ENCODE measurements around the gene TREML4.

The TREML4 gene

GRCh38 chr6:41191569-41191968 lies 36.6 kb upstream of the TREML4 start:
- Histone ChIP-seq H3K9ac (ENCODE audit: low read length in 2 of 2) (no peak overlapping the region), H3K4me3 (ENCODE audit: low read length in 2 of 2) (no peak overlapping the region), H3K4me1 (ENCODE audit: control insufficient read depth, insufficient read depth, low read length) (no peaks in the 10 kb centered on the region), H3K9me3 (ENCODE audit: control insufficient read depth in 2 of 2, low read length in 2 of 2) (peaks cover 8% of the 10 kb centered on the region in 2 donors), H3K36me3 (ENCODE audit: control insufficient read depth in 2 of 2, insufficient read depth in 2 of 2, low read length in 2 of 2) (no peaks in the 10 kb centered on the region), H3K27me3 (ENCODE audit: control insufficient read depth in 1 of 2, insufficient read depth in 2 of 2, low read length in 2 of 2) (peaks cover 0 to 22% of the 10 kb centered on the region in 2 donors), H3K27ac (ENCODE audit: low read length) (no peak overlapping the region)

- Histone ChIP-seq H3K27ac (ENCODE audit: low read length) (no peak overlapping the region), H3K27me3 (ENCODE audit: control insufficient read depth in 1 of 2, insufficient read depth in 2 of 2, low read length in 2 of 2) (peaks cover 0 to 25% of the 10 kb centered on the region in 2 donors), H3K36me3 (ENCODE audit: control insufficient read depth in 2 of 2, insufficient read depth in 2 of 2, low read length in 2 of 2) (no peaks in the 10 kb centered on the region), H3K9me3 (ENCODE audit: control insufficient read depth in 2 of 2, low read length in 2 of 2) (peaks cover 8% of the 10 kb centered on the region in 2 donors), H3K9ac (ENCODE audit: low read length in 2 of 2) (no peak overlapping the region), H3K4me3 (ENCODE audit: low read length in 2 of 2) (no peak overlapping the region), H3K4me1 (ENCODE audit: control insufficient read depth, insufficient read depth, low read length) (no peaks in the 10 kb centered on the region)
These were observed 34.9 kb upstream of the TREML4 start for GRCh38 chr6:41193171-41193734.

- Histone ChIP-seq H3K9ac (ENCODE audit: low read length in 2 of 2) (no peak overlapping the region), H3K9me3 (ENCODE audit: control insufficient read depth in 2 of 2, low read length in 2 of 2) (peaks cover 8% of the 10 kb centered on the region in 2 donors), H3K4me1 (ENCODE audit: control insufficient read depth, insufficient read depth, low read length) (no peaks in the 10 kb centered on the region), H3K27me3 (ENCODE audit: control insufficient read depth in 1 of 2, insufficient read depth in 2 of 2, low read length in 2 of 2) (peaks cover 0 to 23% of the 10 kb centered on the region in 2 donors), H3K27ac (ENCODE audit: low read length) (no peak overlapping the region), H3K36me3 (ENCODE audit: control insufficient read depth in 2 of 2, insufficient read depth in 2 of 2, low read length in 2 of 2) (no peaks in the 10 kb centered on the region), H3K4me3 (ENCODE audit: low read length in 2 of 2) (no peak overlapping the region)
These were observed 34.3 kb upstream of the TREML4 start for GRCh38 chr6:41193884-41194283.

- Histone ChIP-seq H3K9me3 (ENCODE audit: control insufficient read depth in 2 of 2, low read length in 2 of 2) (peaks cover 6 to 8% of the 10 kb centered on the region in 2 donors), H3K4me1 (ENCODE audit: control insufficient read depth, insufficient read depth, low read length) (no peaks in the 10 kb centered on the region), H3K9ac (ENCODE audit: low read length in 2 of 2) (no peak overlapping the region), H3K36me3 (ENCODE audit: control insufficient read depth in 2 of 2, insufficient read depth in 2 of 2, low read length in 2 of 2) (no peaks in the 10 kb centered on the region), H3K4me3 (ENCODE audit: low read length in 2 of 2) (no peak overlapping the region), H3K27ac (ENCODE audit: low read length) (no peak overlapping the region), H3K27me3 (ENCODE audit: control insufficient read depth in 1 of 2, insufficient read depth in 2 of 2, low read length in 2 of 2) (peaks cover 0 to 23% of the 10 kb centered on the region in 2 donors)
These were observed 33.8 kb upstream of the TREML4 start for GRCh38 chr6:41194386-41194785.

GRCh38 chr6:41197234-41197633 lies 30.9 kb upstream of the TREML4 start:
- Histone ChIP-seq H3K9me3 (ENCODE audit: control insufficient read depth in 2 of 2, low read length in 2 of 2) (no peaks in the 10 kb centered on the region), H3K4me1 (ENCODE audit: control insufficient read depth, insufficient read depth, low read length) (no peaks in the 10 kb centered on the region), H3K27ac (ENCODE audit: low read length) (no peak overlapping the region), H3K4me3 (ENCODE audit: low read length in 2 of 2) (no peak overlapping the region), H3K27me3 (ENCODE audit: control insufficient read depth in 1 of 2, insufficient read depth in 2 of 2, low read length in 2 of 2) (peaks cover 0 to 19% of the 10 kb centered on the region in 2 donors), H3K9ac (ENCODE audit: low read length in 2 of 2) (no peak overlapping the region), H3K36me3 (ENCODE audit: control insufficient read depth in 2 of 2, insufficient read depth in 2 of 2, low read length in 2 of 2) (no peaks in the 10 kb centered on the region)

- Histone ChIP-seq H3K27me3 (ENCODE audit: control insufficient read depth in 1 of 2, insufficient read depth in 2 of 2, low read length in 2 of 2) (peaks cover 0 to 11% of the 10 kb centered on the region in 2 donors), H3K9me3 (ENCODE audit: control insufficient read depth in 2 of 2, low read length in 2 of 2) (no peaks in the 10 kb centered on the region), H3K4me3 (ENCODE audit: low read length in 2 of 2) (no peak overlapping the region), H3K27ac (ENCODE audit: low read length) (no peak overlapping the region), H3K9ac (ENCODE audit: low read length in 2 of 2) (no peak overlapping the region), H3K4me1 (ENCODE audit: control insufficient read depth, insufficient read depth, low read length) (no peaks in the 10 kb centered on the region), H3K36me3 (ENCODE audit: control insufficient read depth in 2 of 2, insufficient read depth in 2 of 2, low read length in 2 of 2) (no peaks in the 10 kb centered on the region)
These were observed 28.4 kb upstream of the TREML4 start for GRCh38 chr6:41199552-41200246.

GRCh38 chr6:41200296-41200900 lies 27.8 kb upstream of the TREML4 start:
- Histone ChIP-seq H3K4me1 (ENCODE audit: control insufficient read depth, insufficient read depth, low read length) (no peaks in the 10 kb centered on the region), H3K27ac (ENCODE audit: low read length) (no peak overlapping the region), H3K36me3 (ENCODE audit: control insufficient read depth in 2 of 2, insufficient read depth in 2 of 2, low read length in 2 of 2) (no peaks in the 10 kb centered on the region), H3K4me3 (ENCODE audit: low read length in 2 of 2) (no peak overlapping the region), H3K27me3 (ENCODE audit: control insufficient read depth in 1 of 2, insufficient read depth in 2 of 2, low read length in 2 of 2) (peaks cover 0 to 6% of the 10 kb centered on the region in 2 donors), H3K9me3 (ENCODE audit: control insufficient read depth in 2 of 2, low read length in 2 of 2) (no peaks in the 10 kb centered on the region), H3K9ac (ENCODE audit: low read length in 2 of 2) (no peak overlapping the region)

GRCh38 chr6:41200901-41201763 lies 27.0 kb upstream of the TREML4 start, which contains the start of gene TREML2:
Gene TREML2, minus strand, starts transcription at chr6:41201149. Its CDS starts 141 bp downstream, at chr6:41201008.
- no peaks in the 10 kb centered on the region for H3K4me1 ChIP-seq (ENCODE audit: control insufficient read depth, insufficient read depth, low read length)
- H3K36me3 ChIP-seq (ENCODE audit: control insufficient read depth in 2 of 2, insufficient read depth in 2 of 2, low read length in 2 of 2): no peaks in the 10 kb centered on the region
- no peak within 1 kb of the TSS for H3K9ac ChIP-seq (ENCODE audit: low read length in 2 of 2)
- H3K4me3 ChIP-seq (ENCODE audit: low read length in 2 of 2): no peak within 1 kb of the TSS
- no peak within 1 kb of the TSS for H3K27ac ChIP-seq (ENCODE audit: low read length)
- peaks cover 0 to 2% of the 10 kb centered on the region in 2 donors for H3K27me3 ChIP-seq (ENCODE audit: control insufficient read depth in 1 of 2, insufficient read depth in 2 of 2, low read length in 2 of 2)
- no peaks in the 10 kb centered on the region for H3K9me3 ChIP-seq (ENCODE audit: control insufficient read depth in 2 of 2, low read length in 2 of 2)

GRCh38 chr6:41201764-41202173 lies 26.4 kb upstream of the TREML4 start:
- H3K27me3 ChIP-seq (ENCODE audit: control insufficient read depth in 1 of 2, insufficient read depth in 2 of 2, low read length in 2 of 2): peaks cover 0 to 2% of the 10 kb centered on the region in 2 donors
- H3K9me3 ChIP-seq (ENCODE audit: control insufficient read depth in 2 of 2, low read length in 2 of 2): no peaks in the 10 kb centered on the region
- H3K4me3 ChIP-seq (ENCODE audit: low read length in 2 of 2): no peak overlapping the region
- H3K4me1 ChIP-seq (ENCODE audit: control insufficient read depth, insufficient read depth, low read length): no peaks in the 10 kb centered on the region
- no peaks in the 10 kb centered on the region for H3K36me3 ChIP-seq (ENCODE audit: control insufficient read depth in 2 of 2, insufficient read depth in 2 of 2, low read length in 2 of 2)
- no peak overlapping the region for H3K9ac ChIP-seq (ENCODE audit: low read length in 2 of 2)
- no peak overlapping the region for H3K27ac ChIP-seq (ENCODE audit: low read length)

- Histone ChIP-seq H3K27ac (ENCODE audit: low read length) (no peak overlapping the region), H3K4me3 (ENCODE audit: low read length in 2 of 2) (no peak overlapping the region), H3K36me3 (ENCODE audit: control insufficient read depth in 2 of 2, insufficient read depth in 2 of 2, low read length in 2 of 2) (no peaks in the 10 kb centered on the region), H3K27me3 (ENCODE audit: control insufficient read depth in 1 of 2, insufficient read depth in 2 of 2, low read length in 2 of 2) (no peaks in the 10 kb centered on the region), H3K9ac (ENCODE audit: low read length in 2 of 2) (no peak overlapping the region), H3K9me3 (ENCODE audit: control insufficient read depth in 2 of 2, low read length in 2 of 2) (peaks cover 0 to 4% of the 10 kb centered on the region in 2 donors), H3K4me1 (ENCODE audit: control insufficient read depth, insufficient read depth, low read length) (no peaks in the 10 kb centered on the region)
These were observed 24.0 kb upstream of the TREML4 start for GRCh38 chr6:41204156-41204555.

All from stomach smooth muscle (tissue), 2 donors.